PC-3 (cell line): ENCODE results near the gene RNF208. TPM values are rescaled to one million over a fixed set of nuclear protein-coding genes. Genes with fewer than 3 reads are reported as not detected.

Experiments
- ATAC-seq: fragments of 200-7000 bp; cut with Tn5 transposase; 2 replicates; pipeline ENCODE4 v1.9.1; 2020; ENCODE audit warnings: mild to moderate bottlenecking, moderate library complexity
- BruUV-seq: library from RNA; stranded (reverse); fragments of 400-500 nt; replicated peaks from 2 replicates; lab custom pipeline; 2021; lab: Mats Ljungman, UMichigan
- CTCF ChIA-PET: fragments of 300-600 bp; sonication (Branson Sonifier 250); formaldehyde crosslinking; loops from one replicate; lab custom pipeline; 2022; ENCODE audit warnings: antibody characterized with exemption; lab: Charles Lee
- POLR2A ChIA-PET: fragments of 300-600 bp; sonication (Branson Sonifier 250); formaldehyde crosslinking; loops from one replicate; lab custom pipeline; 2022; ENCODE audit warnings: antibody characterized with exemption; ENCODE audit not compliant: unreplicated experiment; lab: Charles Lee
- DNase-seq: peaks from one replicate; pipeline ENCODE4 v3.0.0-alpha.2; 2015
- H2AFZ ChIP-seq: fragments of 300-600 bp; sonication (generic); 2 replicates; pipeline ENCODE4 v1.6.0; 2016; ENCODE audit warnings: antibody characterized with exemption, low read length
- H3F3A ChIP-seq: fragments of 300-600 bp; sonication (generic); one replicate; pipeline ENCODE4 v1.6.0; 2017; ENCODE audit warnings: antibody characterized with exemption, low read length, control low read depth, mild to moderate bottlenecking; ENCODE audit not compliant: unreplicated experiment
- H3K27ac ChIP-seq: fragments of 300-600 bp; sonication (generic); 2 replicates; pipeline ENCODE4 v1.5.1; 2016; ENCODE audit warnings: mild to moderate bottlenecking, low read length
- H3K27me3 ChIP-seq: fragments of 300-600 bp; sonication (generic); 2 replicates; pipeline ENCODE4 v1.6.1; 2016; ENCODE audit warnings: low read length, mixed read lengths
- H3K36me3 ChIP-seq: fragments of 300-600 bp; sonication (generic); 2 replicates; pipeline ENCODE4 v1.6.1; 2016; ENCODE audit warnings: low read depth, mixed run types, low read length, mixed read lengths
- H3K4me1 ChIP-seq: fragments of 300-600 bp; sonication (generic); 2 replicates; pipeline ENCODE4 v1.5.1; 2016; ENCODE audit warnings: low read length; ENCODE audit not compliant: insufficient read depth
- H3K4me2 ChIP-seq: fragments of 300-600 bp; sonication (generic); 2 replicates; pipeline ENCODE4 v1.6.0; 2016; ENCODE audit warnings: low read length
- H3K4me3 ChIP-seq: fragments of 300-600 bp; sonication (generic); 2 replicates; pipeline ENCODE4 v1.5.1; 2016; ENCODE audit warnings: mild to moderate bottlenecking, low read length, mixed read lengths
- H3K79me2 ChIP-seq: fragments of 300-600 bp; sonication (generic); 2 replicates; pipeline ENCODE4 v1.6.1; 2017; ENCODE audit warnings: low read length, mixed read lengths
- H3K9ac ChIP-seq: fragments of 300-600 bp; sonication (generic); 2 replicates; pipeline ENCODE4 v1.6.0; 2016; ENCODE audit warnings: mild to moderate bottlenecking, low read length
- H3K9me2 ChIP-seq: fragments of 300-600 bp; sonication (generic); replicated peaks from 2 replicates; pipeline ENCODE4 v1.6.1; 2016; ENCODE audit warnings: mixed run types, low read length, mixed read lengths
- H3K9me3 ChIP-seq: fragments of 300-600 bp; sonication (generic); 2 replicates; pipeline ENCODE4 v1.6.1; 2016; ENCODE audit warnings: low read length, mixed read lengths
- H4K20me1 ChIP-seq: fragments of 300-600 bp; sonication (generic); 2 replicates; pipeline ENCODE4 v1.6.1; 2016; ENCODE audit warnings: low read length, mixed read lengths
- CTCF ChIP-seq: fragments of 300-600 bp; sonication (generic); conservative IDR thresholded peaks from 2 replicates; pipeline ENCODE4 v1.5.1; 2017; ENCODE audit warnings: antibody characterized with exemption, low read depth, mild to moderate bottlenecking, low read length
- EZH2 ChIP-seq: fragments of 300-600 bp; sonication (generic); IDR thresholded peaks from one replicate; pipeline ENCODE4 v1.6.1; 2017; ENCODE audit warnings: antibody characterized with exemption, mild to moderate bottlenecking, low read length; ENCODE audit not compliant: unreplicated experiment
- EZH2phosphoT487 ChIP-seq: fragments of 300-600 bp; sonication (generic); IDR thresholded peaks from 2 replicates; pipeline ENCODE4 v1.6.1; 2018; ENCODE audit warnings: mild to moderate bottlenecking, antibody characterized with exemption, low read length, borderline replicate concordance
- intact Hi-C: fragments of 100-400 bp; cut with micrococcal nuclease; formaldehyde crosslinking; loops from 2 replicates; pipeline ENCODE4 v1.9.0; 2023
- total RNA-seq: library from RNA; depleted of rRNA; stranded (reverse); fragments of >200 nt; gene quantifications from 2 replicates; pipeline ENCODE4 v1.2.3, GENCODE V29; 2014

RNF208 gene
- total RNA-seq, 1 experiment from 2014 or later, result 1.7 TPM

GRCh38 chr9:137188086-137188489, 34.0 kb downstream of the RNF208 start:
- peak overlapping the region; percentile 96 for H3K4me2 ChIP-seq
- intact Hi-C loops, result loop anchor here (2.0 to 5.0 kb wide), 2 partner anchors 37 to 39 kb away; partner anchors contain the start of genes CYSRT1 and RNF224
- POLR2A ChIA-PET, result no interaction called here

GRCh38 chr9:137187386-137187785, 34.7 kb downstream of the RNF208 start:
- intact Hi-C loops, result loop anchor here (5.0 kb wide), 1 partner anchor 40 kb away; the partner anchor contains the start of genes CYSRT1 and RNF224

More at GRCh38 chr9:137188086-137188489, 34.0 kb downstream of the RNF208 start:
- Histone ChIP-seq H3K4me1 (peaks cover 25% of the 10 kb centered on the region), H3K9ac (peak overlapping the region; percentile 93), H4K20me1 (peaks cover 11% of the 10 kb centered on the region), H3K4me3 (peak overlapping the region; percentile 99), H3K36me3 (no peaks in the 10 kb centered on the region), H3K79me2 (peaks cover 40% of the 10 kb centered on the region), H2AFZ (peak overlapping the region; percentile 86), H3K27me3 (no peaks in the 10 kb centered on the region), H3K9me2 (no peaks in the 10 kb centered on the region), H3K27ac (peak overlapping the region; percentile 92; the same call in 1 of the 2 replicates), H3F3A (no peaks in the 10 kb centered on the region), H3K9me3 (no peaks in the 10 kb centered on the region)
- TF ChIP-seq EZH2phosphoT487, result no peak
- no peak for TF ChIP-seq EZH2
- no peak for TF ChIP-seq CTCF
- ATAC-seq (peak; percentile 2; the same call in 1 of the 2 replicates), DNase-seq (no peak)
- TSS peak; percentile 74 for BruUV-seq
- CTCF ChIA-PET, result no interaction called here

More at GRCh38 chr9:137187386-137187785, 34.7 kb downstream of the RNF208 start:
- H3K4me3 ChIP-seq, result peak overlapping the region; percentile 99
- no peak overlapping the region for H2AFZ ChIP-seq
- peaks cover 11% of the 10 kb centered on the region for H4K20me1 ChIP-seq
- H3K9me3 ChIP-seq, result no peaks in the 10 kb centered on the region
- ChIA-PET CTCF (no interaction called here), POLR2A (no interaction called here)
- H3K9ac ChIP-seq, result peak overlapping the region; percentile 93
- ATAC-seq (no peak), DNase-seq (no peak)
- no TSS peak for BruUV-seq
- H3K4me1 ChIP-seq, result peaks cover 25% of the 10 kb centered on the region
- peak overlapping the region; percentile 96 for H3K4me2 ChIP-seq
- H3K79me2 ChIP-seq, result peaks cover 40% of the 10 kb centered on the region
- H3K9me2 ChIP-seq, result no peaks in the 10 kb centered on the region
- no peak for TF ChIP-seq CTCF
- TF ChIP-seq EZH2, result no peak
- H3K27me3 ChIP-seq, result no peaks in the 10 kb centered on the region
- H3K27ac ChIP-seq, result no peak overlapping the region
- no peaks in the 10 kb centered on the region for H3F3A ChIP-seq
- no peaks in the 10 kb centered on the region for H3K36me3 ChIP-seq
